Fibroblast of villous mesenchyme (primary cell): ENCODE results near the gene CCDC30. TPM values are rescaled to one million over a fixed set of nuclear protein-coding genes. Genes with fewer than 3 reads are reported as not detected.
"Not testable (repeated sequence)": the region's sequence is repeated elsewhere in the genome, so short reads cannot be mapped to it uniquely, and the experiment has no call there.

Experiments
- DNase-seq: peaks from one replicate; pipeline ENCODE4 v3.0.0-alpha.2; 2010; ENCODE audit warnings: low read depth
- H3K4me3 ChIP-seq: 2 replicates; pipeline ENCODE4 v1.5.1; 2011; ENCODE audit warnings: low read depth, mild to moderate bottlenecking, low read length
- total RNA-seq: library from RNA; depleted of rRNA; stranded (reverse); fragments of >200 nt; gene quantifications from 2 replicates; pipeline ENCODE4 v1.2.3, GENCODE V29; 2012
- TF ChIP-seq, protein P1 (sequence below): IDR thresholded peaks from 2 replicates; pipeline ENCODE4 v1.5.1; 2012; ENCODE audit warnings: low read depth, mild to moderate bottlenecking, low read length; ENCODE audit not compliant: insufficient read depth

Gene CCDC30
- total RNA-seq, 1 donor: 0.86 TPM

DNA sequence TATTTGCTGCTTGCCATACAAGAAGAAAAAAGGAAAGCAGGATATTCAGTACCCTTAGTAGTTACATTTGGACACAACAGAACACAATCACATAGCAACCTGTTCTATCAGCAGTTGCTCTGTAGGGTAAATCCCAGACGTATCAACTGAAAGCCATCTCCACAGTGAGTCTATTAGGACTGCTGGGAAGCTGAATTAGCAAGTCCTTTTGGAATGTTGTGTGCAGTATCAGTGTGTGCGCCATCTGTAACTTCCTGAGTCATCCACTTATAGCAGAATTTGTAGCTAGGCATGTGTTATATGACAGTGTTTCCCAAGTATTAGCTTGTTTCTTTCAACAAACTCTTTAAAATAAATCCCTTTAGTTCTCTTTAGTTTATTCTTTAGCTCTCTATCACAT lies 21.3 kb downstream of the CCDC30 start:
- TF ChIP-seq, protein P1, sequence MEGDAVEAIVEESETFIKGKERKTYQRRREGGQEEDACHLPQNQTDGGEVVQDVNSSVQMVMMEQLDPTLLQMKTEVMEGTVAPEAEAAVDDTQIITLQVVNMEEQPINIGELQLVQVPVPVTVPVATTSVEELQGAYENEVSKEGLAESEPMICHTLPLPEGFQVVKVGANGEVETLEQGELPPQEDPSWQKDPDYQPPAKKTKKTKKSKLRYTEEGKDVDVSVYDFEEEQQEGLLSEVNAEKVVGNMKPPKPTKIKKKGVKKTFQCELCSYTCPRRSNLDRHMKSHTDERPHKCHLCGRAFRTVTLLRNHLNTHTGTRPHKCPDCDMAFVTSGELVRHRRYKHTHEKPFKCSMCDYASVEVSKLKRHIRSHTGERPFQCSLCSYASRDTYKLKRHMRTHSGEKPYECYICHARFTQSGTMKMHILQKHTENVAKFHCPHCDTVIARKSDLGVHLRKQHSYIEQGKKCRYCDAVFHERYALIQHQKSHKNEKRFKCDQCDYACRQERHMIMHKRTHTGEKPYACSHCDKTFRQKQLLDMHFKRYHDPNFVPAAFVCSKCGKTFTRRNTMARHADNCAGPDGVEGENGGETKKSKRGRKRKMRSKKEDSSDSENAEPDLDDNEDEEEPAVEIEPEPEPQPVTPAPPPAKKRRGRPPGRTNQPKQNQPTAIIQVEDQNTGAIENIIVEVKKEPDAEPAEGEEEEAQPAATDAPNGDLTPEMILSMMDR: no peak
- DNase-seq: peak; percentile 78
- H3K4me3 ChIP-seq: no peak overlapping the region

DNA sequence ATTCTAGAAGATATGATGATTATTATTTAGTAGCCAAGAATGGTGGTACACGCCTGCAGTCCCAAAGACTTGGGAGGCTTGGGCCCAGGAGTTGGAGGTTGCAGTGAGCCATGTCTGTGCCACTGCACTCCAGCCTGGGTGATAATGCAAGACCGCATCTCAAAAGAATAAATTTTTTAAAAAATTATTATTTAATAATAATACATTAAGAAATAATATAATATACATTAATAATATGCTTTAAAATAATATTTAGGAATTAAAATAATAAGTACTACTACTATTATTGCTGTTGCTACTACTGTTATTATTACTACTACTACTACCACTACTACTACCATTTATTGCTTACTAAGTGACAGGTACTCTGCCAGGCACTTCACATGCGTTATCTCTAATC lies 27.2 kb downstream of the CCDC30 start:
- H3K4me3 ChIP-seq: no peak overlapping the region
- DNase-seq: no peak
- TF ChIP-seq, protein P1: no peak

DNA sequence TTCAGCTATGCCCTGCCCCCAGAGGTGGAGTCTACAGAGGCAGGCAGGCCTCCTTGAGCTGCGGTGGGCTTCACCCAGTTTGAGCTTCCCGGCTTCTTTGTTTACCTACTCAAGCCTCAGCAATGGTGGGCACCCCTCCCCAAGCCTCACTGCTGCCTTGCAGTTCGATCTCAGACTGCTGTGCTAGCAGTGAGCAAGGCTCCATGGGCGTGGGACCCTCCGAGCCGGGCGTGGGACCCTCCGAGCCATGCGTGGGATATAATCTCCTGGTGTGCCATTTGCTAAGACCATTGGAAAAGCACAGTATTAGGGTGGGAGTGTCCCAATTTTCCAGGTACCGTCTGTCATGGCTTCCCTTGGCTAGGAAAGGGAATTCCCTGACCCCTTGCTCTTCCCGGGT lies 38.9 kb downstream of the CCDC30 start:
- H3K4me3 ChIP-seq, DNase-seq: not testable (repeated sequence)

DNA sequence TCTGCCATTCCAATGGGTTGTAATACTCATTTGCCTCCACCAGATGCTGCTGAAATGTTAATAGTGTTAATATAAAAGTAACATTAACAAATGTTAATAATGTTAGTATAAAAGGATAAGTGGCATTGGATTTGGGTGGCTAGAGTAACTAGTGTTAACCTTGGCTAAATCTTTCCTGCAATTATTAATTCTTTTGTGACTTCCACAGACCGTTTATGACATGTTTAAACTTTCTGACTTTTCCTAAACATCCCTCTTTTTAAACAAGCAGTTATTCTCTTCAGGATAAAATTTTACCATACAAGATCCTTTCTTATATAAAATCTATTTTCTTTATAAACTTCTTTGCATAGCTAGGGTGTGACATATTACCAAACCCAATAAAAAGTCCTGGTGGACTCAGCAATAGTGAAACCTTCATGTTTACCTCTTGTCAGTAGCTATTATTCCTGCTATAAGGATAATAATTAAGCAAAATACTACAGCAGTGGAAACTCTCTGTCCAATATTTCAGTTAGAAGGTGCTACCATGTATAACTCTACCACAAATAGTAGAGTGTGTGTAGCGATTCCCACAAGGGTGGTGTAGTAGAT lies 41.5 kb downstream of the CCDC30 start:
- DNase-seq: no peak
- TF ChIP-seq, protein P1: no peak
- no peak overlapping the region for H3K4me3 ChIP-seq

DNA sequence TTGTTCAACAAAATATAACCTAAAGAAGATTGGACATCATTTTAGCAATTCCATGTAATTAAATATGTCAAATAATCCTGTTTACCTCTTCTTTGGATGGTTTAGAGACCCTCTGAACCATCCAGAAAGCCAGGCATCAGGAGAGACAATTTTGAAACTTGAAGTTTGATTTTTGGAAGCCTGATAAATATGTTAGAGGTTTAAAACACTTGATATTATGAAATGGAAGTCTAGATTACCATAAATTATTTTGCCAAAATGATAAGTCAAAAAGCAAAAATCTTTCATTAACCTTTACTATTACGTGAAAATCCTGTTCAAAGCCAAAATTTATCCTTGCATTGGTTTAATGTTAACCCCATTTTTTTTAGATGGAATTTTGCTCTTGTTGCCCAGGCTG lies 43.5 kb downstream of the CCDC30 start:
- H3K4me3 ChIP-seq: no peak overlapping the region
- no peak for DNase-seq
- TF ChIP-seq, protein P1: no peak

DNA sequence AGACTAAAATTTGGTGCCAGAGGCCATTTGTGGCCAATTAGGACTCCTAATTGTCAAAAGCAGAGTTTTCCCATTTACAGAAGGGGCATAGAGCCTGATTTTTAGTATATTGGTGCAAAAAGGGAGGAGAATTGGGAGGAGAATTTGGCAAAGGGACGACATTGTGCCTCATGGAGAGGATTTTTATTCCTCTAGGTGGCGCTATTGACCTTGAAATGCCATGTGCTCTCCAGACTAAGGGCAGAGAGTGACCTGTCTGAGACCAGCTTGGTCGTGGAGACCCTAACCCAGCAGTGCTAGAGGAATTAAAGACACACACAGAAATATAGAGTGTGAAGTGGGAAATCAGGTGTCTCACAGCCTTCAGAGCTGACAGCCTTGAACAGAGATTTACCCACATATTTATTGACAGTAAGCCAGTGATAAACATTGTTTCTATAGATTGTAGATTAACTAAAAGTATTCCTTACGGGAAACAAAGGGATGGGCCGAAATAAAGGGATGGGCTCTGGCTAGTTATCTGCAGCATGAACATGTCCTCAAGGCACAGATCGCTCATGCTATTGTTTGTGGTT lies 48.6 kb downstream of the CCDC30 start:
- TF ChIP-seq, protein P1: peak; percentile 14
- DNase-seq: peak; percentile 8
- H3K4me3 ChIP-seq: not testable (repeated sequence)

DNA sequence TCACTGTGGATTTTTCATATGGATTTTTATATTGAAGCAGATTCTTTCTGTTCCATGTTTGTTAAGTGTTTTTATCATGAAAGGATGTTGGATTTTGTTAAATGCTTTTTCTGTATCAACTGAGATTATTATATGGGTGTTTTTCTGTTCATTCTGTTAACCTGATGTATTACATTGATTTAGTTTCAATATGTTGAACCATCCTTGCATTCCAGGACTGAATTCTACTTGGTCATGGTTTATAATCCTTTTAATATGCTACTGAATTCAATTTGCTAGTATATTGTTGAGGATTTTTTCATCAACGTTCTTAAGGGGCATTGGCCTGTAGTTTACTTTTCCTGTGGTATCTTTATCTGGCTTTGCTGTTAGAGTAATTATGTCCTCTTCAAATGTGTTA lies 55.8 kb downstream of the CCDC30 start:
- TF ChIP-seq, protein P1: no peak
- no peak for DNase-seq
- no peak overlapping the region for H3K4me3 ChIP-seq
